ENCODE measurements around the gene DDAH2.

- no peak for TF ChIP-seq EZH2phosphoT487 (IDR thresholded peaks at IDR 0.05; ENCODE audit: insufficient read depth, low read depth)
- TF ChIP-seq EZH2 (IDR thresholded peaks at IDR 0.05; ENCODE audit: insufficient read depth, poor library complexity, severe bottlenecking) = no peak
Measured at GRCh38 chr6:31687321-31687720, 41.8 kb downstream of the DDAH2 start.
